Anterior cingulate cortex (tissue), 58 donors: ENCODE measurements around the gene SCO2.

Experiments used
- DNase-seq, 58 donors: peaks; one replicate each; lab custom pipeline; 2025; lab: John Stamatoyannopoulos, UW

SCO2 gene, protein sequence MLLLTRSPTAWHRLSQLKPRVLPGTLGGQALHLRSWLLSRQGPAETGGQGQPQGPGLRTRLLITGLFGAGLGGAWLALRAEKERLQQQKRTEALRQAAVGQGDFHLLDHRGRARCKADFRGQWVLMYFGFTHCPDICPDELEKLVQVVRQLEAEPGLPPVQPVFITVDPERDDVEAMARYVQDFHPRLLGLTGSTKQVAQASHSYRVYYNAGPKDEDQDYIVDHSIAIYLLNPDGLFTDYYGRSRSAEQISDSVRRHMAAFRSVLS

DNA sequence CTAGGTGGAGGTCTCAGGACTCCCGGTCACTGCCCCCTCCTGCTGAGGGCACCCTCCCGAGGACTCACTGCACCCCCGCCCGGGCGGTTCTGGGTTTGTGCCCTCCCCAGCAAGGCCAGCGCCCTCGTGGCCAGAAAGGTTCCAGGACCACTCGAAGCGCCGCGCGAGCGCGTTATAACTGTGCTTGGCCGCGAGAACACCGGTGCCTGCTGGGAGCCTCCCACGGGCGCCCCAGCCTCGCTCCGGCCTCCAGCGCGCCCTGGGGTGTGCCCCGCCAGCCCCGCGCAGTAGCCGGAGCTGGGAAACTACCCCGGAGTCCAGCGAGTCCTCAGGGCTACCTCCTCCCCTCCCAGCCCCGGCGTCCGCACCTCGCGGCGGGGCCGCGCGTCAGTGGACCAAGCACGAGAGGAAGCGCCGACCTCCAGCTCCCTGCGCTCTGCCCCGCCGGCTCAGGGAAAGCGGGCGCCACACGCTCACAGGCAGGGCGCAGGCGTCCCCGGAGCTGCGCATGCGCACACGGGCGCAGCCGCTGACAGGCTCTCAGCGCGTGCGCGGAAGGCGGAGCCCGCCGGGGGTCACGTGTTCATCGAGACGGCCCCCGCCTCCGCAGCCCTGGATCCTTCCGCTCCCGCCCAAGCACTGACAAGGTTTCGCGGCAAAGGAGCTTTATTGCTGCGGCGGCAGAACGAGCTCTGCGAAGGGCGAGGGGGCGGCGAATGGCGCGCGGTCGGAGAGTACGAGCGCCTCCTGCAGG is at the start of gene SCO2:
TSS of gene SCO2 (minus strand) at position 495 of the 754 bp plus-strand sequence. CDS start 1,187 bp downstream, outside the sequence.
- peak; percentile 44 to 97 (median 91) for DNase-seq

DNA sequence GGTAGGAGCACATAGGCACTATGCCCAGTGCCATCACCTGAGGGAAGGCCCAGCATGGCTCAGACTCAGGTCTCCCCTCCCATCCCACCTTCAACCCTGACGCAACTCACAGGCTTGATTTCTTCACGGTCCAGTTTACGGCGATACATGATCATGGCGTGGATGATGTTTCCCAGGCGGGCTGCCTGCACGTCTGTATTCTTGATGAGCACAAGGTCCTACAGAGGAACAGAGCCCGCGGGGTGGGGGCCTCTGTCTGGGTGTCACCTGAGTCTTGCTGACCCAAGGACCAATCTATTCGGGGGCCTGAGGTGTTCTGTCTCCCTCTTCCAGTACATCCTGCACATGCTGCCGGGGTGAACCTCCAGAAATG is 49.0 kb upstream of the SCO2 start:
- no peak for DNase-seq

DNA sequence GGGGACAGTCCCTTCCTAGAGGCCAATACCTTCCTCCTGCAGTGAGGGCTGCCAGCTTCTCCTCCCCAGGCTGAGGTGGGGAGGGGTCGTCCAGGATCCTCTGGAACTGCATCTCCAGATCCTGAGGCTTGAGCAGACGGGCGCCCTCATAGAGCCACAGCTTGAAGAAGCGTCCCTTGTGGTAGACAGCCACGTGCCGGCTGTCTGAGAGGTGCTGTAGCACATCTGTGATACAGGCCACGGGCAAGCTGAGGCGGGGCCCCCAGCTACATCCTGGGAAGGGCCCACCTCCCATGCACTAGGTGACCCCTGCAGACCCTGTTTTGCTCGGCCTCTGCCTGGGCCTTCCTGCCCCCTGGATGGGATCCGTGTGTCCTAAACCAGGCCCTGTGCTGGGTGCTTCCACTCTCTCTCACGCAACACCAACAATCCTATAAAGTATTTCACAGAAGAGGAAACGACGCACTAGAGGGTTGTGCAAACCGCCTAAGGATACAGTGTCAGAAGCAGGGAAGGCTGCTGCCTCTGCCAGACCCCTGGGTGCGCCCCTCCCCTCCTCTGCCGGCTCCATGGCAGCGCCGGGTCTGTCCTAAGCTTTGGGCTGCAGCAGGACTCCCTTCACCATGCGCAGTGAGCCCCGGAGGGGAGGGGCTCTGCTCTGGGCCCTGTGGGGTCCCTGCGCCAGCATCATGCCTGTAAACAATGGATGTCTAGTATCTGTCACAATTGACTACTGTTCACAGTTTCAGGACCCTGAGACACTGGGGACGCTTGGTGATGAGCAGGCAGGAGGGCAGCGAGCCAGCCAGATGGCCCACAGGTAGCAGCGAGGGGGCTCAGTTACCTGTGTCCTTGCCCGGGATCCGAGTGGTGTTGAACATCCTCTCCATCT is 48.3 kb upstream of the SCO2 start:
- no peak for DNase-seq

DNA sequence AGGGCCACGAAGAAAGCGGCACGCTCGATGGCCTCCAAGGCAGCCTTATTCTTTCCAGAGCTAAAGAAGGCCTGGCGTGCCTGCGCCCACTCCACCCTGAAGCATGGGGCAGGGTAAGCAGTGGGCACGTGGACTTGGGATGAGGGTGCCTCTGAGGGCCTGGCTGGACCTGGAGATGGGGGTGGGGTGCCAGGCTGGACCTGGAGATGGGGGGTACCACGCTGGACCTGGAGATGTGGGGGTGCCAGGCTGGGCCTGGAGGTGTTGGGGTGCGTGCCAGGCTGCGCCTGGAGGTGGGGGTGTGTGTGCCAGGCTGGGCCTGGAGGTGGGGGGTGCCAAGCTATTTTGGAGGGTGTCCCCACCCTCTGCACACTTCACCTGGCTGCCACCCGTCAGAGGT is 47.6 kb upstream of the SCO2 start:
- DNase-seq: no peak

DNA sequence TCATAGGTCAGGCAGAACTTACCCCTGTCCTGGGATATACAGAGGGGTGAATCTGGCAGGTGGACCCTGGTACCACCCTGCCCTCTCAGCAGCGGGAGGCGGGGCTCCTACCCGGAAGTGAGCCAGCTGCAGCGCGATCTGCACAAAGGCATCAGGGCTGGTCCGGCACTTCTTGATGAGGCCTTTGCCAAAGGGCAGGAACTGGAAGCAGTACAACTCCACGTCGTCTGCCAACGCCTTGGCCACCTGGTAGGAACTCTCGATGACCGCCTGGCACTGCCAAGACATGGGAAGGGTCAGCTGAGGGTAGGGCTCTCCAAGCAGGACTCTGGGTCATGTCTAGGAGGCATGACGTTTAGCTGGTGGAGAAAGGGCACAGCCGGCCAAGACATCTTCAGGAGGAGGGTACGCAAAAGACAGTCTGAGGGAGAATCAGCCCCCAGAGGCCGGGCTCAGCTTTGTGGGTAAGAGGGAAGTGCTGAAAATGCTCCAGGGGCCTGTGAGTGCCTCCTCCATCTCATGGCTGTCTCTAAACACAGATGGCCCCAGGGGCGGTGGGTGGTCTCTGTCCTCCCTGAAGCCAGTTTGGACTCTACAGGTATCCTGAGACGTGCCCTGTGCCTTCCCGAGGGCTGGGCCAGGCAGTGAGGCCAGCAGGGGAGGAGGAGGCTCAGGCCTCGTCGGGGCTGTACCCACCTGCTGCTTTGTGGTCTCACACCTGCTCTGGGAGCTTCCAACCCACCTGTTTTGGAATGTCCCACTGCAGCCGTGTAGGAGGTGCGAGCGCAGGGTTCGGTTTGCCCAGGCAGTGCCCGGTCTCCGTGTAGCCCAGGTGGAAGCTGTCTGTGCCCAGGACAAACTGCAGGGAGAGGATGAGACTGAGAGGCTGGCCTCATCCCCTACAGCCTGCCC is 46.1 kb upstream of the SCO2 start:
- DNase-seq: no peak

DNA sequence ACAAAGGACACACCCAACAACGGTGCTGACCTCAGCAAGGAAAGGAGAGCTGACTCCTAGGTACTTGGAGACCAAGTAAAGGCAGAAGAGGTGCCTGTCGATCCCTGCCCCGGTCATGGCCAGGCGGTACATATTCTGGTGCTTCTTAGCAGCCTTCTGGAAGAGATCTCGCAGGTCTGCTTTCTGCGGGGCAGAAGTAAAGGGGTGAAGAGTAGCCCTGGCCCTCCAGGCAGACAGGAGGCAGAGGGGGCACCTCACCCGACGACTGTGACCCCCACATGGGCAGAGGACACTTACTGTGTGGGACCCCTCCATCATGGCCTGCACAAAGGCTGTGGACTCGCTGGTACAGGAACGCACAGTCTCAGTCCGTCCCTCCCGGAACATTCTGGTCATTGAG is 45.5 kb upstream of the SCO2 start:
- no peak for DNase-seq

DNA sequence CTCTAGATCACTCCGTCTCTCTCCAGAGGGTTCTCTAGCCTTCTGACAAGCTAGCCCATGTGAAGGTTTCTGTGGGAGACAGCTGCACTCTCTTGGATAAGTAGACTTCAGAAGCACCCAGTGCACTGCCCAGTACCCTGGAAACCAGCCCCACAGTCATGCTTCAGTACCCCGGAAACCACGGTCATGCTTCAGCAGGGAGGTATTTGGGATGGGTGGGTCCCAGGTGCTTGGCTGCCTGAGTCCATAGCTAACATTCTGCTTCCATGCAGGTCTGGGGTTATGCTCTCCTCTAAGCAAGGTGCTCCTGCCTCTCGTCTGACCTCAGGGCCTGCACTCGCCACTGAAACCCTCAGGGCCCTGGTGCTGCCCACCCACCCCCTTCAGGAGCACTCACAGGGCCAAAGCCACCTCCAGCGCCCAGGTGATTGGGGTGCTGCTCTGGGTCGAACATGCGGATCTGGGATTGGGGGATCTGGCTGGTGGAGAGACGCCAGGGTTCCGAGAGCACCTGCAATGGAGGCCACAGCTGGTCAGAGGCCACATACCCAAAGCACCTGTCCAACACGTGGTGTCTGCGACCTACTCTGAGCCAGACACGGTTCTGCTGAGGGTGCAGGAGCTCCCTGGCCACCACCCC is 44.6 kb upstream of the SCO2 start:
- no peak for DNase-seq

DNA sequence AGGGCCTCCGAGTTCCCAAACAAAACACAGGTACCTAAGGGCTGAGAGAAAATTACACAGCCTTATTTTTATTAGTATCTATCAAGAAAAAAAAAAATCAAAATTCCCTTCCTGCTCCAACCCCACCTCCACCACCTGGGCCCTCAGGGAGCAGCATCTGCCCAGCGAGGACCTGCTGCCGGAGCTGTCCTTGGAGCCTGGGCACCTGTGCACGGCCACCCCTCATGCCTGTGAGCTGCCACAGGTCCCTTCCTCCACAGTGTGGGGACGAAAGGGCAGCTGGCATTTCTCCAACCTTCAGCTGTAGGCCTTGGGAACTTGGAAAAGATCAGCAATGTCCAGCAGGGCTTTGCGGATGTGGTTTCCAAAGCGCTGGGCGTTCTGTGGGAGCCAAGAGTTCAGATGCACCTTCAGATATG is 43.7 kb upstream of the SCO2 start:
- DNase-seq: no peak

DNA sequence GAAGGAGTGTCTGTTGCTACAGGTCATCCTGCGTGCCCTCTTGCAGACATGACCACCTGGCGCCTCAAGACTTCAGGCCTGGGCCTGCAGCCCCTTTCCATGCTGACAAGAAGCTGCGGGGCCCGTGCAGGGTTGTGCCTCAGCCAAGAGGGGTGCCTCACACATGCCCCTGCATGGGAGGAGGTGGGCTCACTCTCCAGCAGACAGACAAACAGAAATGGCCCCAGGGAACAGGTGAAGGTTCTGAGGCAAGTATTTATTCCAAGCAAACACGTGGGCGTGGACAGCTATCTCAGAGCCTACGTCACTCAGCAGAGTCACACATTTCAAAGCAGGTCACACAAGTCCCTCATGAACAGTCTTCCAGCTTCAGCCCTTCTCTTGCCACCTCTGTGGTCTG is 43.2 kb upstream of the SCO2 start:
- DNase-seq: no peak

DNA sequence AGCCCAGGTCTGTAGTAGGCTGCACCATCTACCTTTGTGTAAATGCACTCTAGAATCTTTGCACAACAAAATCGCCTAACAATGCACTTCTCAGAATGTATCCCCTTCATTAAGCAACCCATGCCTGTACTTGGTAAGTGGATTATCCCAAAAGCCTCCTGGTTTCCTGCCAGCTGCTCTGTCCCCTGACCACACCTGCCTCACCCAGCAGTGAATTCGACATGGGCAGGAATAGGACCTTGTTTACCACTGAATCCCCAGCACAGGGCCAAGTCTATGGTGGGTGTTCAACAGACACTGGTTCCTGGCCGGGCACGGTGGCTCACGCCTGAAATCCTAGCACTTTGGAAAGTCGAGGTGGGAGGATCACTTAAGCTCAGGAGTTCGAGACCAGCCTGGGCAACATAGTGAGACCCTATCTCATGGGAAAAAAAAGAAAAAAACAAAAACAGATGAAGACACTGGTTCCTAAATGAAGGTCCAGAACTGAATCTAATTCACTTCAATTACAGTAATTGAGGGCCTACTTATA is 42.4 kb upstream of the SCO2 start:
- no peak for DNase-seq

DNA sequence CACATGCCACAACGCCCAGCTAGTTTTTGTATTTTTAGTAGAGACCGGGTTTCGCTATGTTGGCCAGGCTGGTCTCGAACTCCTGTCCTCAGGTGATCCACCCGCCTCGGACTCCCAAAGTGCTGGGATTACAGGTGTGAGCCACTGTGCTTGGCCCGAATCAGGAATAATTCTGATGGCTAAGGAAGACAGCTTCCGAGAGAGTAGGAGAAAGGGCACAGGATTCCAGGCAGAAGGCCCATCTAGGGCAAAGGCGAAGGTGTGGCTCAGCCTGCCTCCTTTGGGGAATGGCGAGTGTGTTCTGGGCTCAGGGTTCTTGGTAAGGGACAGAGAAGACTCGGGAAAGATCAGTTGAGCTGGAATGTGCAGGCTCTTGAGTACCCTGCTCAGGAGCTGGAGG is 38.9 kb upstream of the SCO2 start:
- no peak for DNase-seq

DNA sequence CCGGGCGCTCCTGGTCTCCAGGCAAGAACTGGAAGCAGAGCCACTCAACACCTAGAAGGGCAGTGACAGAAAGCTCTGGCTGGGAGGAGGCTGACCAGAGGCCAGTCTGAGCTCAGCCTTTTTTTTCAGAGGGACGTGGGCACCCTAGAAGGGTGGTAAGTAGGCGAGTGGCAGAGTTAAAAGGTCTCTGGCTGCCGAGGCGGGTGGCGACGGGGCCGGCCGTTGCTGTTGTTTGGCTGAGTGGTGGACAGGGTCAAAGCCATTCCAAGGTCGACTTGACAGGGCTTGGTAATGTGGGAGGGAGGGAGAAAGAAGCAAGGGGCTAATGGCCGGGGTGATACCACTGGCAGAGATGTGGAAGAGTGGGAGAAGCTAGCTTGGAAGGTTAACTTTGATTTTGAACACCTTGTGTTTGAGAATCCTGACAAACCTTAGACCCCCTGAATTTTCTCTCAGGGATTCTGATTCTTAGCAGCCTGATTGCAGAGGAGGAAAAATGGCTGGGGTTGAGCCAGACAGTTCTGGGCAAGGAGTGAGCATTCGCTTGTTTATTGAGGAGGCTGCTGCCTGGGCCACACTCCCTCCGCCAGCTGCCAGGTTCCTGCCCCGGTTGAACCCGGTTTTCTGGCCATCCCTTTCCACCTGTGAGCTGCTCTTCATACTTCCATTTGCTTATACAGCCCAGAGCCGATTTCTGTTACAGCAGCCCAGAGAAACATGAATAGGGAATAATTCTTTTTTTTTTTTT is 38.2 kb upstream of the SCO2 start:
- peak in 5 of 58 donors; percentile 6 to 56 (median 40) for DNase-seq

DNA sequence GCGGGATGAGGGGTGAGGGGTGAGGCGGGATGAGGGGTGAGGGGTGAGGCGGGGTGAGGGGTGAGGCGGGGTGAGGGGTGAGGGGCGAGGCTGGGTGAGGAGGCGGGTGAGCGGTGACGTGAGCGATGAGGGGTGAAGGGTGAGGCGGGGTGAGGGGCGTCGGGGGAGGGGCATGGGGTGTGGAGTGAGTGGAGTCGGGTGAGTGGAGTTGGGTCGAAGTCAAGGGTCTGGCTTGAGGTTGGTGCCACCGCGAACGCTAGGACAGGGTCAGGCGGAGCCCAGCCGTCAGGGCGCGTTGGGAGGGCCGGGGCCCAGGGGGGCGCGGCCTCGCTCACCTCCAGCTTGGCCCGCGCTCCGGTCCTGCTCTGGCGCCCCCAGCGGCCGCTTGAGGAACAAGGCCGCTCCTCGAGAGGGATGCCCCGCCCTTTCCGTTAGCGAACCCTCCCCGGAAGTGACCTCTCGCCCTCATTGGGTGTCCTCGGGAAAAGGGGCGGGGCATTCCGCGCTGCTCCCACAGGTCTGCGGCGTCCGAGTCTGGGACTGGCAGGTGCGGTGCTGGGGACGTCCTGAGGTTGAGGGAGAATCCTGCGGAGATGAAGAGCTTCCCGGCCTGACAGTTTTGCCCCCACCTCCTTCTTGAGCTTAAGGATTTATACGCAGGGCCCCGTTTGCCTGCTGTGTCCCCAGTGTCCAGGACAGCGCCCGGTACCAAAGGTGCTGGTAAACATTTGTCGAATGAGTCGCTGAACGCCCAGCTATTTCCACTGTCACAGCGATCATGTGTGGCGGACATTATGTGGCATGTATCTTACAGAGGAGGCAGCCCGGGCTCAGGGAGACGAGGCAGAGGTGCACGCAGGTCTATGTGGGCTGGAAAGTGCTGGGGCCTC is 37.4 kb upstream of the SCO2 start, which contains the start of gene SYCE3:
TSS of gene SYCE3 (minus strand) at position 397 of the 890 bp plus-strand sequence. CDS start 6,514 bp downstream, outside the sequence.
- DNase-seq: peak; percentile 39 to 98 (median 91)

DNA sequence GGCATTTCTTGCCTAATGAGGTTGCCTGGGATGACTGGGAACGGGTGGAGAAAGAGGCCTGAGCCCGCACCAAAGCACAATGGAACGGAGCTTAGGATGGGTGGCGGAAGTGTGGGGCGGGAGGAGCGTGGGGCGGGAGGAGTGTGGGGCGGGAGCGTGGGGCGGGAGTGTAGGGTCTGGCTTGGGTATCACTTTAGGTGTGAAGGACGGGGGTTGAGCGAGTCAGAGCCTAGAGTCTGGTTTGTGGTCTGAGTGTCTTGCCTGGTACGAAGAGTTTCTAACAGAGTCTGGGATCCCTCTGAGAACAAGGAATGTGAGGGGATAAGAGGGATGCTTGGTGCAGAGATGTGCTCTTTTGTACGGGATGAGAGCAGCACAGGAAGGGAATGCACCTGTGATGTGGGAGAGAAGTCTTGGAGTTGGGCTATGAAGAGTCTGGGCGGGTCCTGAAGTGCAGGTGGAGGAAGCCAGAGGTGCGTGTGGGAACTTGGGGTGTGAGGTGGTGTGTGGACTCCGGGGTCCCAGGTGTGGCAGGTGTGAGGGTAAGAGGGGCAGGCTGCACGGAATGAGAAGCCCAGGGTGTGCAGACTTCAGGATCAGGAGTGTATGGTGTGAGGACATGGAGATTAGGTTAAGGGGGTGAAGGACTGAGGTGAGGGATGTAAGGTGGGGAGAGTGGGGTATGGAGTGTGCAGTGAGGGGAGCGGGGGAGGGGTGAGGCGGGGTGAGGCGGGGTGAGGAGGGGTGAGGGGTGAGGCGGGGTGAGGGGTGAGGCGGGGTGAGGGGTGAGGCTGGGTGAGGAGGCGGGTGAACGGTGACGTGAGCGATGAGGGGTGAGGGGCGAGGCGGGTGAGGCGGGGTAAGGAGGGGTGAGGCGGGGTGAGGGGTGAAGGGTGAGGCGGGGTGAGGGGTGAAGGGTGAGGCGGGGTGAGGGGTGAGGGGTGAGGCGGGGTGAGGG is 36.3 kb upstream of the SCO2 start:
- DNase-seq: no peak

DNA sequence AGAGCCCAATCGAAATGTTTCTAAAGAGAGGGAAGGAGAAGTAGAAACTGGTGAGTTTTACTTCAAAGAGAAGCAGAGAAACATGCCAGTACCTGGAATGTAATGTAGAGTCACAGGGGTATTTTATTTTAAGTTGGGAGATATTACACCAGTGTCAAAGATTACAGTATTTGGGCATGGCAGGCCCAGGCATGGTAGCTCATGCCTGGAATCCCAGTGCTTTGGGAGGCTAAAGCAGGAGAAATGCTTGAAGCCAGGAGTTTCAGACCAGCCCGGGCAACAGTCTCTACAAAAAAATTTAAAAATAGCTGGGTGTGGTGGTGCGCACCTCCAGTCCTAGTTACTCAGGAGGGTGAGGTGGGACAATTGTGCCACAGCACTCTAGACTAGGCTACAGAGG is 34.6 kb upstream of the SCO2 start:
- DNase-seq: no peak

DNA sequence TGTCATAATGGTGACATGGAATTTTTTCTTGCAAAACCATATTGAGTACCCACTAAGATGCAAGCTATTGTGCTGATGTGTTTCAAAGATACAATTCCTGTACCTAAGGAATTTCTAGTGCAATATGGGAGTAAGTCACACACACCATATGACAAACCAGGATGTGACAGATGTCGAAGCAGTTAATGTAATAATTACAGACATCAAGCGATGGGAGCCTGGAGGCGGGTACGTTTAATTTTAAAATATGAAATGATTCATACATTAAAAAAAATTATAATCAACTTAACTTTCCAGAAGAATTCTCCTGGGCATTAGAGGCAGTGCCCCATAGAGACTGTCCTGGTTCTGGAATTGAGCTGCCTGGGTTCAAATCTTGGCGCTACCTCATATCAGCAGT is 31.3 kb upstream of the SCO2 start:
- no peak for DNase-seq
